ENCODE measurements around the gene PAWR.

DNA sequence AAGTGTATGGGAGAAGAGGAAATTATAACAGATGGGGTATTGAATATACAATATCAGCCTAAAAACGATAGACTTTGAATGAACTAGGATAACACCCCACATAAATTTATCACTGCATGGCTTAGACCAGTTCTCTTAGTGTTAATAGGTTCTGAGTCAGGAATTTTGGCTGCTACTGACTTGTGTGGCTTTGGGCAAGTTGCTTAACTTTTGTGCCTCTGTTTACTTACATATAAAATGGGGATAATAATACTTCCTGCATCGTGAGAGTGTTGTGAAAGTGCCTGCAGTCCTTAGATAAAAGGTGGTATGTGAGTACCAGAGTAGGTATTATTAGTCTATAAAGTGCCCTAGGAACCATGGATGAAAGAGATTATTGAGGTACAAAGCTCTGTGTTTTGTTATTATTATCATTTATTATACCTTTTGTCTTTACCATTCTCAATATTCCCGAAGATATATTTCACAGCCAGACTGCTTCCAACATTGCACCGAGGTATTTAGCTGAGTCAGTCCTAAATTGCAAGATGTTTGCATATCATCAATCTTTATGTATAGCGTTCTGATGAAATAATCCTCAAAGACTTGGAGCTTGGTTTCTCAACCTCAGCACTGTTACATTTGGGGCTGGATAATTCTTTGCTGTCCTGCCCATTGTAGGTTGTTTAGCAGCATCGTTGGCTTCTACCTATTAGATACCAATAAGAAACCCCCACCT lies 2.3 kb upstream of the PAWR start:
- TF ChIP-seq GABPA (IDR thresholded peaks at IDR 0.05; ENCODE audit: low read depth) = no peak
- TF ChIP-seq, protein P1, sequence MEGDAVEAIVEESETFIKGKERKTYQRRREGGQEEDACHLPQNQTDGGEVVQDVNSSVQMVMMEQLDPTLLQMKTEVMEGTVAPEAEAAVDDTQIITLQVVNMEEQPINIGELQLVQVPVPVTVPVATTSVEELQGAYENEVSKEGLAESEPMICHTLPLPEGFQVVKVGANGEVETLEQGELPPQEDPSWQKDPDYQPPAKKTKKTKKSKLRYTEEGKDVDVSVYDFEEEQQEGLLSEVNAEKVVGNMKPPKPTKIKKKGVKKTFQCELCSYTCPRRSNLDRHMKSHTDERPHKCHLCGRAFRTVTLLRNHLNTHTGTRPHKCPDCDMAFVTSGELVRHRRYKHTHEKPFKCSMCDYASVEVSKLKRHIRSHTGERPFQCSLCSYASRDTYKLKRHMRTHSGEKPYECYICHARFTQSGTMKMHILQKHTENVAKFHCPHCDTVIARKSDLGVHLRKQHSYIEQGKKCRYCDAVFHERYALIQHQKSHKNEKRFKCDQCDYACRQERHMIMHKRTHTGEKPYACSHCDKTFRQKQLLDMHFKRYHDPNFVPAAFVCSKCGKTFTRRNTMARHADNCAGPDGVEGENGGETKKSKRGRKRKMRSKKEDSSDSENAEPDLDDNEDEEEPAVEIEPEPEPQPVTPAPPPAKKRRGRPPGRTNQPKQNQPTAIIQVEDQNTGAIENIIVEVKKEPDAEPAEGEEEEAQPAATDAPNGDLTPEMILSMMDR (IDR thresholded peaks at IDR 0.05 in 2 of 3, conservative IDR thresholded peaks at IDR 0.05 in 1 of 3; ENCODE audit: control insufficient read depth in 2 of 3, extremely low read depth in 1 of 3, insufficient read depth in 1 of 3, low read depth in 3 of 3, low read length in 3 of 3) = no peak
- no peak for TF ChIP-seq EP300 (IDR thresholded peaks at IDR 0.05; ENCODE audit: borderline replicate concordance in 1 of 2, control insufficient read depth in 1 of 2, low read depth in 2 of 2, low read length in 2 of 2)
- TF ChIP-seq BHLHE40 (IDR thresholded peaks at IDR 0.05; ENCODE audit: borderline replicate concordance in 1 of 2, low read depth in 2 of 2, low read length in 1 of 2) = no peak
- no peak for TF ChIP-seq ZNF207 (IDR thresholded peaks at IDR 0.05; ENCODE audit: borderline replicate concordance)
- no peak for TF ChIP-seq RFX5 (IDR thresholded peaks at IDR 0.05; ENCODE audit: low read depth, low read length)
- no peak for TF ChIP-seq POLR2A (IDR thresholded peaks at IDR 0.05; ENCODE audit: low read depth, low read length)
- no peak for TF ChIP-seq TCF7 (IDR thresholded peaks at IDR 0.05; ENCODE audit: borderline replicate concordance)
- no peak for TF ChIP-seq ZNF274 (IDR thresholded peaks at IDR 0.05; ENCODE audit: insufficient read depth, insufficient read length)
- TF ChIP-seq, protein P2, sequence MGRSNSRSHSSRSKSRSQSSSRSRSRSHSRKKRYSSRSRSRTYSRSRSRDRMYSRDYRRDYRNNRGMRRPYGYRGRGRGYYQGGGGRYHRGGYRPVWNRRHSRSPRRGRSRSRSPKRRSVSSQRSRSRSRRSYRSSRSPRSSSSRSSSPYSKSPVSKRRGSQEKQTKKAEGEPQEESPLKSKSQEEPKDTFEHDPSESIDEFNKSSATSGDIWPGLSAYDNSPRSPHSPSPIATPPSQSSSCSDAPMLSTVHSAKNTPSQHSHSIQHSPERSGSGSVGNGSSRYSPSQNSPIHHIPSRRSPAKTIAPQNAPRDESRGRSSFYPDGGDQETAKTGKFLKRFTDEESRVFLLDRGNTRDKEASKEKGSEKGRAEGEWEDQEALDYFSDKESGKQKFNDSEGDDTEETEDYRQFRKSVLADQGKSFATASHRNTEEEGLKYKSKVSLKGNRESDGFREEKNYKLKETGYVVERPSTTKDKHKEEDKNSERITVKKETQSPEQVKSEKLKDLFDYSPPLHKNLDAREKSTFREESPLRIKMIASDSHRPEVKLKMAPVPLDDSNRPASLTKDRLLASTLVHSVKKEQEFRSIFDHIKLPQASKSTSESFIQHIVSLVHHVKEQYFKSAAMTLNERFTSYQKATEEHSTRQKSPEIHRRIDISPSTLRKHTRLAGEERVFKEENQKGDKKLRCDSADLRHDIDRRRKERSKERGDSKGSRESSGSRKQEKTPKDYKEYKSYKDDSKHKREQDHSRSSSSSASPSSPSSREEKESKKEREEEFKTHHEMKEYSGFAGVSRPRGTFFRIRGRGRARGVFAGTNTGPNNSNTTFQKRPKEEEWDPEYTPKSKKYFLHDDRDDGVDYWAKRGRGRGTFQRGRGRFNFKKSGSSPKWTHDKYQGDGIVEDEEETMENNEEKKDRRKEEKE (IDR thresholded peaks at IDR 0.05) = no peak
- TF ChIP-seq EZH2 (IDR thresholded peaks at IDR 0.05; ENCODE audit: borderline replicate concordance, control insufficient read depth, low read depth, low read length) = no peak
- TF ChIP-seq, protein P3, sequence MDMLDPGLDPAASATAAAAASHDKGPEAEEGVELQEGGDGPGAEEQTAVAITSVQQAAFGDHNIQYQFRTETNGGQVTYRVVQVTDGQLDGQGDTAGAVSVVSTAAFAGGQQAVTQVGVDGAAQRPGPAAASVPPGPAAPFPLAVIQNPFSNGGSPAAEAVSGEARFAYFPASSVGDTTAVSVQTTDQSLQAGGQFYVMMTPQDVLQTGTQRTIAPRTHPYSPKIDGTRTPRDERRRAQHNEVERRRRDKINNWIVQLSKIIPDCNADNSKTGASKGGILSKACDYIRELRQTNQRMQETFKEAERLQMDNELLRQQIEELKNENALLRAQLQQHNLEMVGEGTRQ (IDR thresholded peaks at IDR 0.05; ENCODE audit: borderline replicate concordance, low read depth, low read length) = no peak
